HEK293T (cell line): Measurements from ENCODE around the gene NR3C2.

Source experiments
- ARNT ChIP-seq: fragments of 450-650 bp; IDR thresholded peaks from 2 replicates; pipeline ENCODE4 v1.6.1; 2017; ENCODE audit warnings: mild to moderate bottlenecking
- BHLHE40 ChIP-seq: fragments of 450-650 bp; IDR thresholded peaks from 2 replicates; pipeline ENCODE4 v1.6.1; 2016; ENCODE audit warnings: mild to moderate bottlenecking, moderate library complexity, borderline replicate concordance
- ELF4 ChIP-seq: fragments of 450-650 bp; IDR thresholded peaks from 2 replicates; pipeline ENCODE4 v1.6.1; 2017; ENCODE audit warnings: antibody characterized with exemption
- FOXM1 ChIP-seq: fragments of 450-650 bp; IDR thresholded peaks from 2 replicates; pipeline ENCODE4 v1.6.1; 2017; ENCODE audit warnings: mild to moderate bottlenecking, borderline replicate concordance
- PKNOX1 ChIP-seq: fragments of 450-650 bp; IDR thresholded peaks from 2 replicates; pipeline ENCODE4 v1.6.1; 2016
- SP1 ChIP-seq: fragments of 450-650 bp; IDR thresholded peaks from 2 replicates; pipeline ENCODE4 v1.6.1; 2017
- TARDBP ChIP-seq: fragments of 450-650 bp; IDR thresholded peaks from 2 replicates; pipeline ENCODE4 v1.6.1; 2016
- ZNF384 ChIP-seq: fragments of 450-650 bp; IDR thresholded peaks from 2 replicates; pipeline ENCODE4 v1.6.1; 2016

- TF ChIP-seq TARDBP (no peak), SP1 (no peak), PKNOX1 (no peak), BHLHE40 (no peak), ZNF384 (no peak), ARNT (no peak), ELF4 (no peak), FOXM1 (no peak)
These were observed 142.9 kb downstream of the NR3C2 start for GRCh38 chr4:148299337-148299736.
